Measurements from ENCODE around the gene POC1A.
A peak's percentile ranks its signal among the peaks of the same experiment; 100 is the strongest.

DNA sequence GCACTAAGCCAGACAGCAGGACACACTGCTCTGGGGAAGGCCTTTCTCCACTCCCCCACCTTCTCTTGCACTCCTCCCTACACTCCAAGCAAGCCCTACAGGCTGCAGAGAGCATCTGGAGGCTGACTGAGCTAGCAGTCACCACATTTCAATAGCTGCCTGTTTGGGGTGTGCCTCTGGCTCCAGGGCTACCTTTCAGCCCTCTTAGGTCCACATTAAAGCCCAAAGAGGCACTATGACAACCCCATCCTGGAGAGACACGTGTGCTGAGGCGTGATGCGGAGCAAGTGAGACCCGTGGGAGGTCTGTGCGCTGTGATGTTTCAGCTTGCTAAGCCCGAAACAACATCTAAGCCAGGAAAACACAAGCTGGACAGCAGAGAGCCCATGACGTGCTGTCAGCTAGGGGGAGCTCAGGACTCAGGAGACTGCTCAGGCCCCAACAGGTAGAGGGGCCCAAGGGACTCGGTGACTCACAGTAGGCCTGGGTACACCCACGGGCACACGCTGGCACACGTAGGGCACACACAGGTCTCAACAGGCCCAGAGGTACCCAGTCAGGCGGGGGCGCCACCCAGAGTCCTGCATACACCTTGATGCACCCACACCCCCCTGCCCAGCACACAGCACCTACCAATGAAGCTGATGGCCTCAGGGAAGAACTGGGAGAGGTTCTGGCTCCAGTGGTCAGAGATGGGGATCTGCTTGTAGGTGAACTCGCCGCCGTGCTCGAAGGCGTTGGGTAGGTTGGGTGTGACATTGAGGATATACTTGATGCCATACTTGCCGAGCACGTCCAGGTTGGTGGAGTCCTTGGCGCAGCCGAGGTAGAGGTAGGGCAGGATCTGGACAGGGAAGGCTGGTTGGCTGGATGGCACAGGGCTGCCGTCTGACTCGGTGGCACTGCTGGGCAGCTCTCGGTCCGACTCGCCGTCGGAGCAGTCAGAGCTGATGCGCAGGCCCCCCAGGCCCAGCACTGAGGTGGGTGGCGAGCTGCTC is 100.6 kb downstream of the POC1A start:
- TF ChIP-seq RAD21 (IDR thresholded peaks at IDR 0.05; ENCODE audit: low read length): peak; percentile 55
- TF ChIP-seq, protein P1, sequence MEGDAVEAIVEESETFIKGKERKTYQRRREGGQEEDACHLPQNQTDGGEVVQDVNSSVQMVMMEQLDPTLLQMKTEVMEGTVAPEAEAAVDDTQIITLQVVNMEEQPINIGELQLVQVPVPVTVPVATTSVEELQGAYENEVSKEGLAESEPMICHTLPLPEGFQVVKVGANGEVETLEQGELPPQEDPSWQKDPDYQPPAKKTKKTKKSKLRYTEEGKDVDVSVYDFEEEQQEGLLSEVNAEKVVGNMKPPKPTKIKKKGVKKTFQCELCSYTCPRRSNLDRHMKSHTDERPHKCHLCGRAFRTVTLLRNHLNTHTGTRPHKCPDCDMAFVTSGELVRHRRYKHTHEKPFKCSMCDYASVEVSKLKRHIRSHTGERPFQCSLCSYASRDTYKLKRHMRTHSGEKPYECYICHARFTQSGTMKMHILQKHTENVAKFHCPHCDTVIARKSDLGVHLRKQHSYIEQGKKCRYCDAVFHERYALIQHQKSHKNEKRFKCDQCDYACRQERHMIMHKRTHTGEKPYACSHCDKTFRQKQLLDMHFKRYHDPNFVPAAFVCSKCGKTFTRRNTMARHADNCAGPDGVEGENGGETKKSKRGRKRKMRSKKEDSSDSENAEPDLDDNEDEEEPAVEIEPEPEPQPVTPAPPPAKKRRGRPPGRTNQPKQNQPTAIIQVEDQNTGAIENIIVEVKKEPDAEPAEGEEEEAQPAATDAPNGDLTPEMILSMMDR (IDR thresholded peaks at IDR 0.05): peak; percentile 31
- TF ChIP-seq RCOR1 (IDR thresholded peaks at IDR 0.05; ENCODE audit: low read length): no peak
- no peak for TF ChIP-seq TAF1 (IDR thresholded peaks at IDR 0.05; ENCODE audit: borderline replicate concordance, low read depth, low read length)
- TF ChIP-seq POLR2AphosphoS5 (IDR thresholded peaks at IDR 0.05; ENCODE audit: low read depth, low read length): no peak
- TF ChIP-seq, protein P2, sequence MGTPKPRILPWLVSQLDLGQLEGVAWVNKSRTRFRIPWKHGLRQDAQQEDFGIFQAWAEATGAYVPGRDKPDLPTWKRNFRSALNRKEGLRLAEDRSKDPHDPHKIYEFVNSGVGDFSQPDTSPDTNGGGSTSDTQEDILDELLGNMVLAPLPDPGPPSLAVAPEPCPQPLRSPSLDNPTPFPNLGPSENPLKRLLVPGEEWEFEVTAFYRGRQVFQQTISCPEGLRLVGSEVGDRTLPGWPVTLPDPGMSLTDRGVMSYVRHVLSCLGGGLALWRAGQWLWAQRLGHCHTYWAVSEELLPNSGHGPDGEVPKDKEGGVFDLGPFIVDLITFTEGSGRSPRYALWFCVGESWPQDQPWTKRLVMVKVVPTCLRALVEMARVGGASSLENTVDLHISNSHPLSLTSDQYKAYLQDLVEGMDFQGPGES (IDR thresholded peaks at IDR 0.05; ENCODE audit: low read depth, low read length): no peak
